AG10803 (cell line): Measurements from ENCODE around the gene TRIP4.
A peak's percentile ranks its signal among the peaks of the same experiment; 100 is the strongest.

Experiments
- DNase-seq: peaks from one replicate; pipeline ENCODE4 v3.0.0; 2010; ENCODE audit warnings: low read depth
- H3K4me3 ChIP-seq: 2 replicates; pipeline ENCODE4 v1.5.1; 2011; ENCODE audit warnings: mild to moderate bottlenecking, low read length, control low read depth
- CTCF ChIP-seq: conservative IDR thresholded peaks from 2 replicates; pipeline ENCODE4 v1.5.1; 2011; ENCODE audit warnings: mild to moderate bottlenecking, low read length, control low read depth, inconsistent platforms

TRIP4 gene

GRCh38 chr15:64472161-64472560 lies 84.5 kb downstream of the TRIP4 start:
- H3K4me3 ChIP-seq, result no peak overlapping the region
- no peak for TF ChIP-seq CTCF
- no peak for DNase-seq

GRCh38 chr15:64474846-64475245 lies 87.2 kb downstream of the TRIP4 start:
- DNase-seq, result no peak
- no peak overlapping the region for H3K4me3 ChIP-seq
- TF ChIP-seq CTCF, result no peak

DNA sequence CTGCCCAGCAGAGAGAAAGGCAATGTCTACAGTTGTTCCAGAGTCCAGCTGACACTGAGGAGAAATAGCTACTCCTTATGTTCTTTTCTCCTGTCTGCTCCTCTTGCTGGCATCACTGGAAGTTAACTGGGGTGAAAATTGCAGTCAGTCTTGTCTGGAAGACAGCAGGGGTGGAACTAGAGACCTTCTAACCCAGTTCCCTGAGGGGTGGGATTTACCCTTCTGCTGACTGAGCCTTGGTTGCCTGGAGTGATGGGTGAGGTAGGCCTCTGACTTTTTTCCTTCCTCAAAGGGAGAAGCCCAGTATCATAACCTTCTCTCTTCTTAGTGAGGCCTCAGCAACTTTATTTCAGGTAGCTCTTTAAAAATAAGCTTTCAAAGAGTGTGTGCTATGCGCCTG lies 88.9 kb downstream of the TRIP4 start:
- H3K4me3 ChIP-seq, result no peak overlapping the region
- TF ChIP-seq CTCF, result no peak
- DNase-seq, result no peak

DNA sequence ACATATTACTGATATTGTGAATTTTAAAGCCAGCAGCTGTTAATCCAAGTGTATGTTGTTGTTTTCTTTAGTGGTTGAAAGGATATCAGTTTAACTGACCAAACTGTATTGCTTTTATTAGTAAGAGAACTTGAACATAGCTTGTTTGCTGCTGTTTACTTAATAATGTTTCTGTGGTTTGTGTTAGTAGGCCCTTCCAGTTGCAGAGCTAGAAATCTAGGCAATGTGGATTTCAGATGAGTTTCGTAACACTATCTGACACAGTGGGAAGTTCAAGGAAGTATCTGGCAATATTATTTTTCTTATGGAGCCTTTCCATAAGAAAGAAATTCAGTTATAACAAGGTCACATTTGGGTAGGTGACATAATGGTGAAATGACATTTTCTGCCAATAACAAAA lies 91.2 kb downstream of the TRIP4 start:
- no peak overlapping the region for H3K4me3 ChIP-seq
- peak; percentile 64 for DNase-seq
- no peak for TF ChIP-seq CTCF

DNA sequence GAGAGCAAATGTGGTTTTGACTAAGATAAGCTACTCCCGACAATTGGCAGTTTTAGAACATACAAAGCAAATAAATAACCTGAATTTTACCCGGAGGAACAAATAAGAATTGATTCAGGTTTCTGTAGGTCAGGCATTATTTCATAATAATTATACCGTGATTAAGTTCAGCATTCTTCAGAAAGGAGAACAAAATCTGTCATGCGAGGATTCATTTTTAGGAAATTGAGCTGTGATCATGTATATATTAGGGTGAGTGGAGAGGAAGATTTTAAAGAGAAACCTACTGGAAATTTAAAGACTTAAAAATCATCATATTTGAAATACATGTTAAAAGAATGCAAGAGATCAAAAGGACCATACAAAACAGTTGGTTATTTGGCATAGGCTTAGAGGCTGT lies 93.3 kb downstream of the TRIP4 start:
- TF ChIP-seq CTCF, result no peak
- H3K4me3 ChIP-seq, result no peak overlapping the region
- DNase-seq, result no peak

- DNase-seq, result no peak
- H3K4me3 ChIP-seq, result no peak overlapping the region
- TF ChIP-seq CTCF, result no peak
These were observed 96.1 kb downstream of the TRIP4 start for GRCh38 chr15:64483749-64484148.

DNA sequence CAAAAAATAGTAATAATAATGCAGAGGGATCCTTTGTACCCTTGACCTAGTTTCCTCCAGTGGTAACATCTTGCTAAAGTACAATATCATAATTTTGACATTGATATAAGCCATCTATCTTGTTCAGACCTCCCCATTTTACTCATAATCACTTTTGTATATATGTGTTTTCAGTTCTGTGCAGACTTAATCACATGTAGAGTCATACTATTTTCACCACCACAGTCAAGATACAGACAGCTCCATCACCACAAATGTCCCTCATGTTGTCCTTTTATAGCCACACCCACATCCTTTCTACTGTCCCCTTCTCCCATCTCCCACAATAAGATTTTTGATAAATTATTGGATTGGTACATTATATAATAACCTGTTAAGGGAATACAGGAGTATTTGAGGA lies 98.2 kb downstream of the TRIP4 start:
- TF ChIP-seq CTCF, result no peak
- H3K4me3 ChIP-seq, result no peak overlapping the region
- no peak for DNase-seq
